ENCODE data around the gene LY6G6F. TPM values are rescaled to one million over a fixed set of nuclear protein-coding genes. Genes with fewer than 3 reads are reported as not detected.

The LY6G6F gene
- polyA plus RNA-seq, 3 donors: 0.44 to 1.5 (median 0.98) TPM

GRCh38 chr6:31676322-31676903, 30.3 kb upstream of the LY6G6F start:
- no peak for DNase-seq (ENCODE audit: low read depth in 3 of 3, low spot score in 2 of 3)

- DNase-seq (ENCODE audit: low read depth in 3 of 3, low spot score in 2 of 3): no peak
Measured at GRCh38 chr6:31676904-31677303, 29.8 kb upstream of the LY6G6F start.

GRCh38 chr6:31677955-31678354, 28.7 kb upstream of the LY6G6F start:
- no peak for DNase-seq (ENCODE audit: low read depth in 3 of 3, low spot score in 2 of 3)

GRCh38 chr6:31680226-31681134, 26.2 kb upstream of the LY6G6F start, which contains the start of gene LY6G5C:
LY6G5C (minus strand) TSS chr6:31681067; CDS start chr6:31680373, 694 bp downstream.
- DNase-seq (ENCODE audit: low read depth in 3 of 3, low spot score in 2 of 3): no peak

GRCh38 chr6:31681135-31681671, 25.5 kb upstream of the LY6G6F start:
- no peak for DNase-seq (ENCODE audit: low read depth in 3 of 3, low spot score in 2 of 3)

- DNase-seq (ENCODE audit: low read depth in 3 of 3, low spot score in 2 of 3): no peak
Measured at GRCh38 chr6:31683591-31683990, 23.1 kb upstream of the LY6G6F start.

GRCh38 chr6:31686483-31686882, 20.2 kb upstream of the LY6G6F start:
- DNase-seq (ENCODE audit: low read depth in 3 of 3, low spot score in 2 of 3): no peak

- no peak for DNase-seq (ENCODE audit: low read depth in 3 of 3, low spot score in 2 of 3)
Measured at GRCh38 chr6:31687321-31687720, 19.3 kb upstream of the LY6G6F start.

GRCh38 chr6:31687860-31688693, 18.6 kb upstream of the LY6G6F start:
- DNase-seq (ENCODE audit: low read depth in 3 of 3, low spot score in 2 of 3): no peak

GRCh38 chr6:31689249-31690110, 17.2 kb upstream of the LY6G6F start:
- no peak for DNase-seq (ENCODE audit: low read depth in 3 of 3, low spot score in 2 of 3)

GRCh38 chr6:31690231-31691077, 16.2 kb upstream of the LY6G6F start:
- DNase-seq (ENCODE audit: low read depth in 3 of 3, low spot score in 2 of 3): no peak

- no peak for DNase-seq (ENCODE audit: low read depth in 3 of 3, low spot score in 2 of 3)
Measured at GRCh38 chr6:31691078-31691463, 15.6 kb upstream of the LY6G6F start.

GRCh38 chr6:31691564-31692108, 15.0 kb upstream of the LY6G6F start:
- no peak for DNase-seq (ENCODE audit: low read depth in 3 of 3, low spot score in 2 of 3)

GRCh38 chr6:31692353-31692752, 14.3 kb upstream of the LY6G6F start:
- no peak for DNase-seq (ENCODE audit: low read depth in 3 of 3, low spot score in 2 of 3)

- DNase-seq (ENCODE audit: low read depth in 3 of 3, low spot score in 2 of 3): no peak
Measured at GRCh38 chr6:31692886-31693285, 13.8 kb upstream of the LY6G6F start.

- DNase-seq (ENCODE audit: low read depth in 3 of 3, low spot score in 2 of 3): no peak
Measured at GRCh38 chr6:31693535-31693934, 13.1 kb upstream of the LY6G6F start.

- DNase-seq (ENCODE audit: low read depth in 3 of 3, low spot score in 2 of 3): no peak
Measured at GRCh38 chr6:31697555-31697954, 9.1 kb upstream of the LY6G6F start.

- no peak for DNase-seq (ENCODE audit: low read depth in 3 of 3, low spot score in 2 of 3)
Measured at GRCh38 chr6:31700740-31701401, 5.8 kb upstream of the LY6G6F start.
